IMR-90 (cell line): Measurements from ENCODE around the gene CD82. TPM values are rescaled to one million over a fixed set of nuclear protein-coding genes. Genes with fewer than 3 reads are reported as not detected.

ENCODE experiments used
- ATAC-seq: fragments of 200-7000 bp; cut with Tn5 transposase; 2 replicates; pipeline ENCODE4 v1.9.1; 2020; ENCODE audit warnings: low read depth, mild to moderate bottlenecking, moderate library complexity
- BruUV-seq: library from RNA; stranded (reverse); fragments of 400-500 nt; replicated peaks from 2 replicates; lab custom pipeline; 2021; lab: Mats Ljungman, UMichigan
- CTCF ChIA-PET: fragments of 300-600 bp; formaldehyde crosslinking; extraction: SDS; loops from one replicate; lab custom pipeline; 2021; ENCODE audit warnings: antibody characterized with exemption; lab: Yijun Ruan, JAX
- POLR2A ChIA-PET: fragments of 300-600 bp; sonication (Branson Sonifier 250); formaldehyde crosslinking; loops from one replicate; lab custom pipeline; 2022; ENCODE audit warnings: antibody characterized with exemption; ENCODE audit not compliant: unreplicated experiment; lab: Charles Lee
- DNase-seq: peaks from one replicate; pipeline ENCODE4 v3.0.0; 2013
- H2AFZ ChIP-seq: replicated peaks from 2 replicates; pipeline ENCODE3; 2013; ENCODE audit warnings: low read length, mild to moderate bottlenecking; ENCODE audit not compliant: poor library complexity
- H2AK5ac ChIP-seq: 2 replicates; pipeline ENCODE4 v1.6.1; 2013; ENCODE audit warnings: low read depth, low read length, inconsistent platforms
- H2AK9ac ChIP-seq: replicated peaks from 2 replicates; pipeline ENCODE3; 2013; ENCODE audit warnings: mild to moderate bottlenecking, low read depth, low read length, moderate library complexity; ENCODE audit not compliant: poor library complexity
- H2BK120ac ChIP-seq: 2 replicates; pipeline ENCODE4 v1.6.1; 2013; ENCODE audit warnings: low read depth, low read length, inconsistent platforms
- H2BK15ac ChIP-seq: 3 replicates; pipeline ENCODE4 v1.6.1; 2013; ENCODE audit warnings: low read depth, low read length, inconsistent platforms
- H2BK20ac ChIP-seq: 2 replicates; pipeline ENCODE4 v1.6.1; 2013; ENCODE audit warnings: low read depth, mild to moderate bottlenecking, inconsistent platforms, low read length, moderate library complexity
- H2BK5ac ChIP-seq: 2 replicates; pipeline ENCODE4 v1.6.1; 2013; ENCODE audit warnings: mild to moderate bottlenecking, low read depth, low read length, inconsistent platforms; ENCODE audit not compliant: poor library complexity, severe bottlenecking
- H3K14ac ChIP-seq: replicated peaks from 2 replicates; pipeline ENCODE4 v1.6.1; 2013; ENCODE audit warnings: low read depth, low read length, inconsistent platforms
- H3K18ac ChIP-seq: 2 replicates; pipeline ENCODE4 v1.6.1; 2013; ENCODE audit warnings: low read depth, low read length, control low read depth
- H3K23ac ChIP-seq: 2 replicates; pipeline ENCODE4 v1.6.1; 2013; ENCODE audit warnings: low read depth, low read length, inconsistent platforms
- H3K27ac ChIP-seq: 2 replicates; pipeline ENCODE4 v1.5.1; 2013; ENCODE audit warnings: mild to moderate bottlenecking, control low read depth, low read length; ENCODE audit not compliant: insufficient read depth
- H3K27me3 ChIP-seq: 2 replicates; pipeline ENCODE4 v1.6.1; 2013; ENCODE audit warnings: low read length; ENCODE audit not compliant: control insufficient read depth, insufficient read depth
- H3K36me3 ChIP-seq: 2 replicates; pipeline ENCODE4 v1.6.1; 2013; ENCODE audit warnings: low read length, mixed read lengths; ENCODE audit not compliant: control insufficient read depth, insufficient read depth
- H3K4ac ChIP-seq: 2 replicates; pipeline ENCODE4 v1.6.1; 2013; ENCODE audit warnings: low read depth, low read length, inconsistent platforms
- H3K4me1 ChIP-seq: 2 replicates; pipeline ENCODE4 v1.6.1; 2013; ENCODE audit warnings: low read length, mixed read lengths; ENCODE audit not compliant: control insufficient read depth, insufficient read depth
- H3K4me2 ChIP-seq: 2 replicates; pipeline ENCODE4 v1.6.1; 2013; ENCODE audit warnings: low read depth, mild to moderate bottlenecking, control low read depth, low read length, moderate library complexity
- H3K4me3 ChIP-seq: 2 replicates; pipeline ENCODE4 v1.5.1; 2013; ENCODE audit warnings: low read depth, mild to moderate bottlenecking, control low read depth, low read length, moderate library complexity; ENCODE audit not compliant: insufficient read depth
- H3K56ac ChIP-seq: 2 replicates; pipeline ENCODE4 v1.6.1; 2013; ENCODE audit warnings: low read length, inconsistent platforms; ENCODE audit not compliant: insufficient read depth; ENCODE audit errors: extremely low read depth
- H3K79me1 ChIP-seq, 2 experiments: 2 replicates each; pipeline ENCODE4 v1.6.1; 2013; ENCODE audit warnings: low read length in 2 of 2, inconsistent platforms in 1 of 2, low read depth in 1 of 2
- H3K9ac ChIP-seq: 2 replicates; pipeline ENCODE4 v1.6.1; 2013; ENCODE audit warnings: low read depth, low read length, control low read depth
- H3K9me1 ChIP-seq: 2 replicates; pipeline ENCODE4 v1.6.1; 2013; ENCODE audit warnings: low read length, inconsistent platforms; ENCODE audit not compliant: insufficient read depth
- H3K9me3 ChIP-seq: 2 replicates; pipeline ENCODE4 v1.6.1; 2013; ENCODE audit warnings: low read length; ENCODE audit not compliant: control insufficient read depth, insufficient read depth
- H4K20me1 ChIP-seq: 2 replicates; pipeline ENCODE4 v1.6.1; 2013; ENCODE audit warnings: low read length, inconsistent platforms; ENCODE audit not compliant: insufficient read depth
- H4K5ac ChIP-seq: 2 replicates; pipeline ENCODE4 v1.6.1; 2013; ENCODE audit warnings: mild to moderate bottlenecking, low read depth, low read length, control low read depth
- H4K8ac ChIP-seq, 2 experiments: 2 replicates each; pipeline ENCODE4 v1.6.1; 2013; ENCODE audit warnings: low read depth in 2 of 2, low read length in 2 of 2, control low read depth in 1 of 2, inconsistent platforms in 1 of 2
- H4K91ac ChIP-seq: 2 replicates; pipeline ENCODE4 v1.6.1; 2013; ENCODE audit warnings: low read depth, low read length, inconsistent platforms; ENCODE audit not compliant: insufficient read depth
- BHLHE40 ChIP-seq: fragments of 150-350 bp; IDR thresholded peaks from 2 replicates; pipeline ENCODE4 v1.6.1; 2016; ENCODE audit warnings: mild to moderate bottlenecking, low read depth, low read length
- CEBPB ChIP-seq: IDR thresholded peaks from 2 replicates; pipeline ENCODE4 v1.6.1; 2012; ENCODE audit warnings: low read depth, low read length, improper control_type of control experiment
- CHD1 ChIP-seq: IDR thresholded peaks from 2 replicates; pipeline ENCODE4 v1.6.1; 2012; ENCODE audit warnings: low read depth, low read length, improper control_type of control experiment
- CTCF ChIP-seq: conservative IDR thresholded peaks from 2 replicates; pipeline ENCODE4 v1.5.1; 2012; ENCODE audit warnings: mild to moderate bottlenecking, low read depth, low read length, improper control_type of control experiment
- ELK1 ChIP-seq: fragments of 150-350 bp; IDR thresholded peaks from 2 replicates; pipeline ENCODE4 v1.6.1; 2016; ENCODE audit warnings: low read depth, mild to moderate bottlenecking, low read length, moderate library complexity, borderline replicate concordance
- FOS ChIP-seq: fragments of 150-350 bp; IDR thresholded peaks from 2 replicates; pipeline ENCODE4 v1.6.1; 2016; ENCODE audit warnings: low read depth, low read length
- MAFK ChIP-seq: IDR thresholded peaks from 2 replicates; pipeline ENCODE4 v1.6.1; 2012; ENCODE audit warnings: low read depth, low read length, improper control_type of control experiment
- MAZ ChIP-seq: IDR thresholded peaks from 2 replicates; pipeline ENCODE4 v1.6.1; 2012; ENCODE audit warnings: low read depth, mild to moderate bottlenecking, low read length, improper control_type of control experiment, moderate library complexity, borderline replicate concordance
- MXI1 ChIP-seq: IDR thresholded peaks from 2 replicates; pipeline ENCODE4 v1.6.1; 2012; ENCODE audit warnings: low read depth, mild to moderate bottlenecking, low read length, moderate library complexity, borderline replicate concordance
- NFE2L2 ChIP-seq: fragments of 150-350 bp; IDR thresholded peaks from 2 replicates; pipeline ENCODE4 v1.6.1; 2016; ENCODE audit warnings: low read depth, mild to moderate bottlenecking, low read length
- RAD21 ChIP-seq: IDR thresholded peaks from 2 replicates; pipeline ENCODE4 v1.6.1; 2012; ENCODE audit warnings: low read length, improper control_type of control experiment
- RCOR1 ChIP-seq: IDR thresholded peaks from 2 replicates; pipeline ENCODE4 v1.6.1; 2012; ENCODE audit warnings: mild to moderate bottlenecking, low read length, improper control_type of control experiment; ENCODE audit not compliant: insufficient replicate concordance
- RFX5 ChIP-seq: IDR thresholded peaks from 2 replicates; pipeline ENCODE4 v1.8.0; 2012; ENCODE audit warnings: low read depth, mild to moderate bottlenecking, low read length, moderate library complexity
- SMC3 ChIP-seq: fragments of 150-350 bp; IDR thresholded peaks from 2 replicates; pipeline ENCODE4 v1.6.1; 2016; ENCODE audit warnings: low read depth, mild to moderate bottlenecking, antibody characterized with exemption, low read length, moderate library complexity
- USF2 ChIP-seq: fragments of 150-350 bp; IDR thresholded peaks from 2 replicates; pipeline ENCODE4 v1.6.1; 2017; ENCODE audit warnings: mild to moderate bottlenecking, antibody characterized with exemption, low read length, low read depth
- whole genome bisulfite sequencing, 2 experiments: methylation state at CpG; one replicate each; pipeline versions ENCODE4 v1.1.5 to v1.1.7; 2013; ENCODE audit warnings: missing lambda C conversion rate in 2 of 2; ENCODE audit not compliant: insufficient read length in 1 of 2; ENCODE audit errors: extremely low coverage in 2 of 2; 5-methylcytosine and 5-hydroxymethylcytosine counted together
- dilution Hi-C: fragments of 300-500 bp; cut with HindIII; formaldehyde crosslinking; loops from one replicate; pipeline ENCODE4 v1.14.3; 2018; ENCODE audit warnings: low sequenced_read_pairs; ENCODE audit not compliant: unreplicated experiment
- in situ Hi-C: fragments of 300-500 bp; cut with MboI; formaldehyde crosslinking; loops from 3 replicates; pipeline ENCODE4 v1.14.3; 2019; ENCODE audit warnings: low sequenced_read_pairs, inconsistent platforms, mixed read lengths
- intact Hi-C: fragments of 100-400 bp; cut with micrococcal nuclease; formaldehyde crosslinking; loops from 2 replicates; pipeline ENCODE4 v1.10.0; 2022
- polyA plus RNA-seq, 3 experiments: library from polyadenylated mRNA; depleted of rRNA; stranded (reverse); fragments of >200 nt; gene quantifications; 2 replicates each; pipeline ENCODE4 v1.2.3, GENCODE V29; 2012; ENCODE audit warnings: low replicate concordance in 1 of 3
- total RNA-seq: library from RNA; depleted of rRNA; stranded (reverse); fragments of >200 nt; gene quantifications from 2 replicates; pipeline ENCODE4 v1.2.3, GENCODE V29; 2012

The CD82 gene
- total and polyA plus RNA-seq, 2 of the 4 experiments (the other 2 are of a cell fraction), result 32.8 to 49.4 TPM

GRCh38 chr11:44525473-44526252 is 39.8 kb upstream of the CD82 start:
- dilution Hi-C loops, result no loop called here
- Histone ChIP-seq H3K27ac (no peak overlapping the region), H2BK5ac (no peak overlapping the region), H3K4me3 (no peak overlapping the region), H4K5ac (no peak overlapping the region), H4K8ac (no peak overlapping the region), H3K27me3 (peaks cover 10% of the 10 kb centered on the region), H3K4me1 (no peaks in the 10 kb centered on the region), H2AK9ac (no peak overlapping the region), H3K9me3 (no peaks in the 10 kb centered on the region), H4K20me1 (no peaks in the 10 kb centered on the region), H3K9ac (no peak overlapping the region), H2AFZ (no peak overlapping the region), H2BK120ac (no peak overlapping the region), H3K36me3 (no peaks in the 10 kb centered on the region), H3K14ac (no peak overlapping the region), H4K91ac (no peak overlapping the region), H3K4me2 (no peak overlapping the region), H2AK5ac (no peak overlapping the region), H3K79me1 (no peaks in the 10 kb centered on the region), H2BK20ac (no peak overlapping the region), H2BK15ac (no peak overlapping the region), H3K23ac (no peak overlapping the region), H3K4ac (no peak overlapping the region), H3K56ac (no peak overlapping the region), H3K18ac (no peak overlapping the region), H3K9me1 (0 out of 2 replicates have a peak, but pooled peaks cover 3% of the 10 kb centered on the region)
- ChIA-PET CTCF (interaction anchor here (0.5 kb wide), 1 partner anchor 248 kb away, joined by 3 read pairs; no protein-coding TSS in a partner anchor), POLR2A (no interaction called here)
- in situ Hi-C loops, result no loop called here
- WGBS, 2 experiments, result 95% methylated on average over 8 of the region's 20 CpGs; no CpG with 5 or more reads in 1 of the 2 experiments
- no TSS peak for BruUV-seq
- intact Hi-C loops, result no loop called here
- DNase-seq, result no peak
- ATAC-seq, result no peak
- TF ChIP-seq USF2, result no peak
- TF ChIP-seq FOS, result no peak
- TF ChIP-seq ELK1, result no peak
- no peak for TF ChIP-seq SMC3
- no peak for TF ChIP-seq RCOR1
- no peak for TF ChIP-seq BHLHE40
- TF ChIP-seq MAZ, result no peak
- no peak for TF ChIP-seq CEBPB
- TF ChIP-seq CHD1, result no peak
- TF ChIP-seq RAD21, result no peak
- no peak for TF ChIP-seq CTCF
- TF ChIP-seq MXI1, result no peak
- TF ChIP-seq RFX5, result no peak
- no peak for TF ChIP-seq MAFK
- TF ChIP-seq NFE2L2, result no peak
